Neutrophil (primary cell): ENCODE measurements around the gene MAPK13.

Experiments
- H3K27ac ChIP-seq: fragments of 200-600 bp; sonication (generic); 2 replicates; pipeline ENCODE4 v1.5.1; 2016; ENCODE audit warnings: mild to moderate bottlenecking, moderate library complexity
- H3K27me3 ChIP-seq: fragments of 200-600 bp; sonication (generic); 2 replicates; pipeline ENCODE4 v1.6.0; 2016; ENCODE audit warnings: mild to moderate bottlenecking
- H3K36me3 ChIP-seq: fragments of 200-600 bp; sonication (generic); 2 replicates; pipeline ENCODE4 v1.5.1; 2017
- H3K4me1 ChIP-seq, 2 experiments: fragments of 200-600 bp in 1 of 2; sonication (generic) in 1 of 2; 1 replicate in 1 of 2; 2 replicates in 1 of 2; pipeline versions ENCODE4 v1.5.1 to v1.6.1; 2013 to 2016; ENCODE audit warnings: low read depth in 1 of 2, low read length in 1 of 2, mild to moderate bottlenecking in 1 of 2, moderate library complexity in 1 of 2; ENCODE audit not compliant: control insufficient read depth in 1 of 2, insufficient read depth in 1 of 2
- H3K4me3 ChIP-seq, 2 experiments: fragments of 200-600 bp in 1 of 2; sonication (generic) in 1 of 2; 1 replicate in 1 of 2; 2 replicates in 1 of 2; pipeline ENCODE4 v1.5.1; 2013 to 2016; ENCODE audit warnings: low read depth in 1 of 2, low read length in 1 of 2, mild to moderate bottlenecking in 1 of 2, moderate library complexity in 1 of 2
- H3K9me3 ChIP-seq: fragments of 200-600 bp; sonication (generic); 2 replicates; pipeline ENCODE4 v1.5.1; 2016
- TF ChIP-seq, protein P1 (sequence below): fragments of 200-600 bp; sonication (generic); IDR thresholded peaks from 2 replicates; pipeline ENCODE4 v1.5.1; 2016; ENCODE audit warnings: antibody characterized with exemption

MAPK13 gene

GRCh38 chr6:36138667-36139066 is 8.4 kb downstream of the MAPK13 start:
- Histone ChIP-seq H3K4me3 (no peak overlapping the region), H3K4me1 (peaks cover 24 to 41% of the 10 kb centered on the region in 2 experiments), H3K27me3 (no peaks in the 10 kb centered on the region), H3K36me3 (peaks cover 78% of the 10 kb centered on the region), H3K27ac (no peak overlapping the region), H3K9me3 (no peaks in the 10 kb centered on the region)
- TF ChIP-seq, protein P1, sequence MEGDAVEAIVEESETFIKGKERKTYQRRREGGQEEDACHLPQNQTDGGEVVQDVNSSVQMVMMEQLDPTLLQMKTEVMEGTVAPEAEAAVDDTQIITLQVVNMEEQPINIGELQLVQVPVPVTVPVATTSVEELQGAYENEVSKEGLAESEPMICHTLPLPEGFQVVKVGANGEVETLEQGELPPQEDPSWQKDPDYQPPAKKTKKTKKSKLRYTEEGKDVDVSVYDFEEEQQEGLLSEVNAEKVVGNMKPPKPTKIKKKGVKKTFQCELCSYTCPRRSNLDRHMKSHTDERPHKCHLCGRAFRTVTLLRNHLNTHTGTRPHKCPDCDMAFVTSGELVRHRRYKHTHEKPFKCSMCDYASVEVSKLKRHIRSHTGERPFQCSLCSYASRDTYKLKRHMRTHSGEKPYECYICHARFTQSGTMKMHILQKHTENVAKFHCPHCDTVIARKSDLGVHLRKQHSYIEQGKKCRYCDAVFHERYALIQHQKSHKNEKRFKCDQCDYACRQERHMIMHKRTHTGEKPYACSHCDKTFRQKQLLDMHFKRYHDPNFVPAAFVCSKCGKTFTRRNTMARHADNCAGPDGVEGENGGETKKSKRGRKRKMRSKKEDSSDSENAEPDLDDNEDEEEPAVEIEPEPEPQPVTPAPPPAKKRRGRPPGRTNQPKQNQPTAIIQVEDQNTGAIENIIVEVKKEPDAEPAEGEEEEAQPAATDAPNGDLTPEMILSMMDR: no peak

DNA sequence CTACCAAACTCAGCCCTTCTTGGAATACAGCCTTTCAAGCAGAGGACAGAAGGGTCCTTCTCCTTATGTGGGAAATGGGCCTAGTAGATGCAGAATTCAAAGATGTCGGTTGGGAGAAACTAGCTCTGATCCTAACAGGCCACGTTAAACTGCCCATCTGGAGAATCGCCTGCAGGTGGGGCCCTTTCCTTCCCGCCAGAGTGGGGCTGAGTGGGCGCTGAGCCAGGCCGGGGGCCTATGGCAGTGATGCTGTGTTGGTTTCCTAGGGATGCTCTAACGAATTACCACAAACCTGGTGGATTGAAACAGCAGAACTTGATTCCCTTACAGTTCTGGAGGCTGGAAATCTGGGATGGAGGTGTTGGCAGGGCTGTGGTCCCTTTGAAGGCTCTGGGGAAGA is 9.1 kb downstream of the MAPK13 start:
- Histone ChIP-seq H3K9me3 (no peaks in the 10 kb centered on the region), H3K4me3 (no peak overlapping the region), H3K36me3 (peaks cover 74% of the 10 kb centered on the region), H3K27ac (peak overlapping the region; percentile 13), H3K27me3 (no peaks in the 10 kb centered on the region), H3K4me1 (peaks cover 30 to 47% of the 10 kb centered on the region in 2 experiments)
- TF ChIP-seq, protein P1: no peak

- peaks cover 37 to 51% of the 10 kb centered on the region in 2 experiments for H3K4me1 ChIP-seq
- TF ChIP-seq, protein P1: no peak
- H3K4me3 ChIP-seq: no peak overlapping the region
- no peaks in the 10 kb centered on the region for H3K27me3 ChIP-seq
- H3K27ac ChIP-seq: peak overlapping the region; percentile 13
- H3K9me3 ChIP-seq: no peaks in the 10 kb centered on the region
- peaks cover 71% of the 10 kb centered on the region for H3K36me3 ChIP-seq
Measured at GRCh38 chr6:36139991-36140710, 9.8 kb downstream of the MAPK13 start.

GRCh38 chr6:36141091-36141490 is 10.8 kb downstream of the MAPK13 start:
- Histone ChIP-seq H3K9me3 (no peaks in the 10 kb centered on the region), H3K36me3 (peaks cover 62% of the 10 kb centered on the region), H3K27ac (peak overlapping the region; percentile 47), H3K27me3 (no peaks in the 10 kb centered on the region), H3K4me3 (no peak overlapping the region), H3K4me1 (peaks cover 46 to 59% of the 10 kb centered on the region in 2 experiments)
- TF ChIP-seq, protein P1: no peak

DNA sequence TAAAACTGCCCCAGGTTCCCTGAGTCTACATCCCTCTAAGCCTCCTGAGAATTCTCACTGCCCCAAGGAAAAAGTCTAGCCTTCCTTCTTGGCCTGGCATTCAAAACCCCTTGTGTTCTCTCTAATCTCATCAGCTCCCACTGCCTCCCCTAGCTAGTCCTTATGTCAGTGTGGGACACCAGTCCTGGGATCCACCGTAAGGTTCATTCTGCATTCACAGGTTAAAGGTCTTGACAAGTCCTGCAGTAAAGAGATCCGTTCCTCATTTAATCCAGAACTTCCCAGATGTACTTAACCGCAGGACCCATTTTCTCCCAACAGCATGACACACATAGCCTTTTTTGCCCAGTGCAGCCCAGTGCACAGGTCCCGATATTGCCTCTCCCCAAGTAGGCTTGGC is 11.6 kb downstream of the MAPK13 start:
- Histone ChIP-seq H3K27ac (peak overlapping the region; percentile 47), H3K27me3 (no peaks in the 10 kb centered on the region), H3K4me3 (no peak overlapping the region), H3K4me1 (peaks cover 55 to 68% of the 10 kb centered on the region in 2 experiments), H3K36me3 (peaks cover 53% of the 10 kb centered on the region), H3K9me3 (no peaks in the 10 kb centered on the region)
- TF ChIP-seq, protein P1: no peak
